HS-27A (cell line): ENCODE data around the gene TTYH3.

Source experiments
- DNase-seq: peaks from one replicate; pipeline ENCODE4 v3.0.0-alpha.2; 2012; ENCODE audit warnings: low read depth, missing footprints

Gene TTYH3

GRCh38 chr7:2635148-2635668, 3.4 kb downstream of the TTYH3 start:
- DNase-seq, result no peak

GRCh38 chr7:2635810-2636701, 4.3 kb downstream of the TTYH3 start:
- DNase-seq, result no peak

GRCh38 chr7:2637066-2637471, 5.3 kb downstream of the TTYH3 start:
- DNase-seq, result no peak

GRCh38 chr7:2637505-2638223, 5.9 kb downstream of the TTYH3 start:
- no peak for DNase-seq

GRCh38 chr7:2638224-2638991, 6.6 kb downstream of the TTYH3 start:
- no peak for DNase-seq

GRCh38 chr7:2639181-2639681, 7.4 kb downstream of the TTYH3 start:
- DNase-seq, result no peak

- DNase-seq, result no peak
Measured at GRCh38 chr7:2639695-2640481, 8.1 kb downstream of the TTYH3 start.

GRCh38 chr7:2640482-2640830, 8.7 kb downstream of the TTYH3 start:
- no peak for DNase-seq

GRCh38 chr7:2640846-2641316, 9.1 kb downstream of the TTYH3 start:
- no peak for DNase-seq

GRCh38 chr7:2641406-2642393, 9.9 kb downstream of the TTYH3 start:
- DNase-seq, result no peak

GRCh38 chr7:2643386-2644219, 11.8 kb downstream of the TTYH3 start:
- no peak for DNase-seq

GRCh38 chr7:2644220-2644561, 12.4 kb downstream of the TTYH3 start:
- DNase-seq, result no peak

- DNase-seq, result no peak
Measured at GRCh38 chr7:2644562-2645273, 12.9 kb downstream of the TTYH3 start.

- no peak for DNase-seq
Measured at GRCh38 chr7:2645274-2645868, 13.6 kb downstream of the TTYH3 start.

GRCh38 chr7:2646336-2646679, 14.5 kb downstream of the TTYH3 start:
- DNase-seq, result no peak

GRCh38 chr7:2646680-2647571, 15.1 kb downstream of the TTYH3 start:
- DNase-seq, result no peak

- no peak for DNase-seq
Measured at GRCh38 chr7:2647594-2648172, 15.9 kb downstream of the TTYH3 start.
